GM18870 (cell line): ENCODE results near the gene C7orf57.

Experiments used
- ATAC-seq: cut with Tn5 transposase; IDR thresholded peaks from one replicate; pipeline ENCODE4 v1.9.1; 2021; ENCODE audit warnings: moderate library complexity; ENCODE audit not compliant: unreplicated experiment

C7orf57 gene

DNA sequence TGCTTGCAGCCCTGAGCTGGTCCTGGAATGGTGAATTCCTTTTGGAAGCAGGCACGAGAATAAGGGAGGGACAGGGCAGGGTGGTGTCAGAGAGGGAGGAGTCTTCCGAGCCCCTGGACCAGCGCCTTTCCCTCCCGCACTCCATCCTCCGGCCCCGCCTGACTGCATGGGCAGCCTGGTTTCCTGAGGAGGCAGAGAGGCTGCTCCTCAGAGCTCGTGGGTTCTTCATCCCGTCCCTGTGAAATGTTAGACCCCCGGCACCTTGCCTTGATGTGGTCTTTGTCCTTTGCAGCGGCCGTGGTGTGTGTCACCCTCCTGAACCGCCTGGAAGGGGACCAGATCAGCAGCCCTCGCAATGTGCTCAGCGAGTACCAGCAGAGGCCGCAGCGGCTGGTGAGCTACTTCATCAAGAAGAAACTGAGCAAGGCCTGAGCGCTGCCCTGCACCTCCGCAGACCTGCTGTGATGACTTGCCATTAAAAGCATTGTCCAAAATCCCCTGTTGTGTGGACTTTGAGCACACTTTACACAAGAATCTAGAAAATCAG, 72.7 kb downstream of the C7orf57 start:
- no peak for ATAC-seq

DNA sequence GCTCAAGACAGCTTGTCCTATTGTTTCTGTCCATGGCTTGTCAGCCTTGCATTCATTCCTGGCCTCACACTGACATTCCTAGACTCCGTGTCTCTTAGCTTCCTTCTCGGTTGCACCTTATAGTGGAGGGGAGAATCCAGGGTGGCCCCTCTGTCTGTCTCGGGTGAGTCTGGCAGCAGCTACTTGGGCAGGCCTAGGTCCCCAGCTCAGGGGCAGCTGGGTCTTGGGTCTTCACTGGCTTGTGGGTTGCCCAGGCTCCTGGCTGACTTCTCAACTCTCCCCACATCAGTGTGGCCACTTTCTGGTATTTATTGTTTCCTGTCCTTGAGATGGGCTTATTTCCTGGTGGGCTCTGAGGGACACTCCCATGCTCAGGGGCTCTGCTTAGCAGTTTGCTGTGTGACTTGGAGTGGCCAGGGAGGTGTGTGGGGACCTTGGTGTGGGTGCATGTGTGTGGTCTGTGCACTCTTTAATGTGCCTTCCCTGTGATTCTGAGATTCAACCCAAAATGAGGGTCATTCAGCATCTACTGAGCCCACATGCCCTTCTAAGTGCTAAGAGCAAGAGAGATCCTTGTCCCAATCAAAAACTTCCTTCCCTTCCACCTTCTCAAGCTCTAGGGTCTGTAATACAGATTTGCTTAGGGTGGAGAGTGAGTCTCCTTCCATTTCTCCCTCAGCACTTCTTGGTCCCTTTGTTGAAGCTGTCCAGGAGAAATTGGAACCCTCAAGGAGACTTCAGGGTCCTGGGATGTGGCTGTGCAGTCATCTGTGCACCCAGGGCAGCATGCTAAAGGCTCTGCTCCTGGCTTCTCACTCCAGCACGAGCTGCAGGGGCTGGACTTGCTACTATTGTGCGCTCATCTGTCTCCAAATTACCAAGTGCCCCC, 73.9 kb downstream of the C7orf57 start:
- ATAC-seq, result no peak

DNA sequence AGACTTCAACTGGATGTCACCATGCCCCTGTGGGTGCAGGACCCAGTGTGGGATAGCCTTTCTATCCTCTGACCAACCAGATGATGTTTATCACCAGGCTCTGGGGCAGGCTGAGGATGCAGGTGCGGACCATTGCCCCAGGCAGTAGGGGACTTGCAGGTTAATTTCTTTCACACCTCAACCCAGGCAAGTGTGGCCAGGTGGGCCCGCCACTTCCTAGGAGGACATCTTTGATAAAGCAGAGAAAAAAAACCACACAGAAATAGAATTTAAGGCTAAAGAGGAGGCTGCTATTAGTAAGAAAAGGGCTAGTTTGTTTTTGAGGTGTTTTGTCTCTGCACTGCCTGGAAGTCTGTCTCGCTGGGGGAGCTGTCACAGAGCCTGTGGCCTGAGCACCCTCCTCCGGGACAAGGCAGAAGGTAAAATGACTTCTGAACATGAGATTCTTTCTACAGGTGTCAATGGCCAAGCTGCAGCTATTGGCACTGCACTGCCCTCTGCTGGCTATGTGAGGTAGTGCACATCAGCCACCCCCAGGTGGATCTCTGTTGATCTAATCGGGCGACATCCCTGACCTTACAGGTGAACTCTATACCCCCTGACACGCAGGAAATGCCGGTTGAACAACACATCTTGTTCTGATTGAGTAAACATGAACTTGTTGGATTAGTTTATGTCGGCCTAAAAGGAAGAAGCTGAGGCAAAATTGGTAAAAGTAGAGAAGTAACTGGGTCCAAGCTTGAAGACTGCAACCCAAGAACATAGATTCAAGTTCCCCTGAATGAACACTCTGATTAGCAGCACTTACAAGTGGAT, 74.7 kb downstream of the C7orf57 start:
- peak; percentile 87 for ATAC-seq

DNA sequence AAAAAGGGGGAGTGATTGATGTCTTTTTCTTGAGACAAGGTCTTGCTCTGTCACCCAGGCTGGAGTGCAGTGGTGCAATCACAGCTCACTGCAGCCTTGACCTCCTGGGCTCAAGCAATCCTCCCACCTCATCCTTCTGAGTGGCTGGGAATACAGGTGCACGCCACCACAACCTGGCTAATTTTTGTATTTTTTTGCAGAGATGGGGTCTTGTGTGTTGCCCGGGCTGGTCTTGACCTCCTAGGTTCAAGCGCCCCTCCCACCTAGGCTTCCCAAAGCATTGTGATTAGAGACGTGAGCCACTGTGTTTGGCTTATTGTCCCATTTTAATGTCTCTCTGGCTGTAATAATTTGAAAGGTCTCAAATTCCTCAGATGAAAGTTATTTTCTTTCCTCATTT, 75.5 kb downstream of the C7orf57 start:
- no peak for ATAC-seq
